WTC11 (cell line): ENCODE measurements around the gene DEDD2.

Source experiments
- JUN ChIP-seq: sonication (generic); formaldehyde crosslinking; IDR thresholded peaks from 2 replicates; pipeline ENCODE4 v1.8.0; 2023; ENCODE audit warnings: mild to moderate bottlenecking, missing genetic modification reagents
- NFYB ChIP-seq: sonication (generic); formaldehyde crosslinking; conservative IDR thresholded peaks from 2 replicates; pipeline ENCODE4 v1.8.0; 2022; ENCODE audit warnings: low read depth, missing genetic modification reagents
- SP1 ChIP-seq: sonication (generic); formaldehyde crosslinking; conservative IDR thresholded peaks from 2 replicates; pipeline ENCODE4 v1.8.1; 2022; ENCODE audit warnings: missing genetic modification reagents
- TEAD1 ChIP-seq: sonication (generic); formaldehyde crosslinking; IDR thresholded peaks from 2 replicates; pipeline ENCODE4 v1.8.0; 2022; ENCODE audit warnings: mild to moderate bottlenecking, missing genetic modification reagents
- ZBTB21 ChIP-seq: sonication (generic); formaldehyde crosslinking; IDR thresholded peaks from 2 replicates; pipeline ENCODE4 v1.8.1; 2023; ENCODE audit warnings: mild to moderate bottlenecking, missing genetic modification reagents, borderline replicate concordance
- TF ChIP-seq, protein P1 (sequence below): fragments of 250-450 bp; sonication (Bioruptor Pico); IDR thresholded peaks from 2 replicates; pipeline ENCODE4 v1.9.0; 2021; ENCODE audit warnings: mild to moderate bottlenecking
- TF ChIP-seq, protein P2 (sequence below): sonication (generic); formaldehyde crosslinking; IDR thresholded peaks from 2 replicates; pipeline ENCODE4 v1.8.1; 2023; ENCODE audit warnings: mild to moderate bottlenecking, missing genetic modification reagents
- TF ChIP-seq, protein P3 (sequence below): fragments of 200-600 bp; IDR thresholded peaks from 2 replicates; pipeline ENCODE4 v1.8.0; 2022; ENCODE audit warnings: antibody characterized with exemption
- TF ChIP-seq, protein P4 (sequence below): sonication (generic); formaldehyde crosslinking; IDR thresholded peaks from 2 replicates; pipeline ENCODE4 v1.8.0; 2022; ENCODE audit warnings: mild to moderate bottlenecking, missing genetic modification reagents
- TF ChIP-seq, protein P5 (sequence below): sonication (generic); formaldehyde crosslinking; IDR thresholded peaks from 2 replicates; pipeline ENCODE4 v1.8.1; 2023; ENCODE audit warnings: mild to moderate bottlenecking, missing genetic modification reagents, borderline replicate concordance
- TF ChIP-seq, protein P6 (sequence below): fragments of 250-450 bp; sonication (Bioruptor Pico); IDR thresholded peaks from 2 replicates; pipeline ENCODE4 v1.9.0; 2021; ENCODE audit warnings: mild to moderate bottlenecking

DNA sequence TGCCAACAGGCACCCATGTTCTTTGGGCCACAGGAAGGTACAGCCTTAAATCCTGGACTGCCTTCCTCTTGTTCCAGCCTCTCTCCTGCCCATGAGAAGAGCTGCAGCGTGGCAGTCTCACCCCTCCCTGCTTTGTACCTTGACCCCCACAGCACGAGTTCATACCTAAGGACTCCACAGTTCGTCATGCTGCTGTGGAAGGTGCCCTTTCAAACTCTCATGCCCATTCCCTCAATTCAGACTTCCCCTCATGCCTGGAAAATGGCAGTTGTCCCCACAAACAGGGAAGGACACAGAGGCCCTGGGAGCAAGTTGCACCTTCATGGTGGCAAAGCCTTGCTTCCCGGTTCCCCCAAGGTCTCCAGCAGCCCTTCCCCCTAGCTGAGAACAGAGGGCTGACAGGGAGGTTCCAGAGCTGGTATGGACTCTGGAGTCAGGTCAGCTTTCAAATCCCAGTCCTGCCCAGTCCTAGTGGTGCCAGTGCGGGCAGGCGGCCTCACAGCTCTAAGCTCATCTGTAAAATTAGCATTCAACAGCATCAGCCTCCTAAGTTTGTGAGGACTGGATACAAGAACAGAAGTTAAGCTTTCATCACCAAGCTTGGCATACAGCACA, 16.3 kb upstream of the DEDD2 start:
- TF ChIP-seq, protein P1, sequence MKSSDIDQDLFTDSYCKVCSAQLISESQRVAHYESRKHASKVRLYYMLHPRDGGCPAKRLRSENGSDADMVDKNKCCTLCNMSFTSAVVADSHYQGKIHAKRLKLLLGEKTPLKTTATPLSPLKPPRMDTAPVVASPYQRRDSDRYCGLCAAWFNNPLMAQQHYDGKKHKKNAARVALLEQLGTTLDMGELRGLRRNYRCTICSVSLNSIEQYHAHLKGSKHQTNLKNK (CRISPR knock-in tag): no peak
- TF ChIP-seq, protein P2, sequence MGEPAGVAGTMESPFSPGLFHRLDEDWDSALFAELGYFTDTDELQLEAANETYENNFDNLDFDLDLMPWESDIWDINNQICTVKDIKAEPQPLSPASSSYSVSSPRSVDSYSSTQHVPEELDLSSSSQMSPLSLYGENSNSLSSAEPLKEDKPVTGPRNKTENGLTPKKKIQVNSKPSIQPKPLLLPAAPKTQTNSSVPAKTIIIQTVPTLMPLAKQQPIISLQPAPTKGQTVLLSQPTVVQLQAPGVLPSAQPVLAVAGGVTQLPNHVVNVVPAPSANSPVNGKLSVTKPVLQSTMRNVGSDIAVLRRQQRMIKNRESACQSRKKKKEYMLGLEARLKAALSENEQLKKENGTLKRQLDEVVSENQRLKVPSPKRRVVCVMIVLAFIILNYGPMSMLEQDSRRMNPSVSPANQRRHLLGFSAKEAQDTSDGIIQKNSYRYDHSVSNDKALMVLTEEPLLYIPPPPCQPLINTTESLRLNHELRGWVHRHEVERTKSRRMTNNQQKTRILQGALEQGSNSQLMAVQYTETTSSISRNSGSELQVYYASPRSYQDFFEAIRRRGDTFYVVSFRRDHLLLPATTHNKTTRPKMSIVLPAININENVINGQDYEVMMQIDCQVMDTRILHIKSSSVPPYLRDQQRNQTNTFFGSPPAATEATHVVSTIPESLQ: no peak
- no peak for TF ChIP-seq ZBTB21 (CRISPR knock-in tag)
- TF ChIP-seq, protein P3, sequence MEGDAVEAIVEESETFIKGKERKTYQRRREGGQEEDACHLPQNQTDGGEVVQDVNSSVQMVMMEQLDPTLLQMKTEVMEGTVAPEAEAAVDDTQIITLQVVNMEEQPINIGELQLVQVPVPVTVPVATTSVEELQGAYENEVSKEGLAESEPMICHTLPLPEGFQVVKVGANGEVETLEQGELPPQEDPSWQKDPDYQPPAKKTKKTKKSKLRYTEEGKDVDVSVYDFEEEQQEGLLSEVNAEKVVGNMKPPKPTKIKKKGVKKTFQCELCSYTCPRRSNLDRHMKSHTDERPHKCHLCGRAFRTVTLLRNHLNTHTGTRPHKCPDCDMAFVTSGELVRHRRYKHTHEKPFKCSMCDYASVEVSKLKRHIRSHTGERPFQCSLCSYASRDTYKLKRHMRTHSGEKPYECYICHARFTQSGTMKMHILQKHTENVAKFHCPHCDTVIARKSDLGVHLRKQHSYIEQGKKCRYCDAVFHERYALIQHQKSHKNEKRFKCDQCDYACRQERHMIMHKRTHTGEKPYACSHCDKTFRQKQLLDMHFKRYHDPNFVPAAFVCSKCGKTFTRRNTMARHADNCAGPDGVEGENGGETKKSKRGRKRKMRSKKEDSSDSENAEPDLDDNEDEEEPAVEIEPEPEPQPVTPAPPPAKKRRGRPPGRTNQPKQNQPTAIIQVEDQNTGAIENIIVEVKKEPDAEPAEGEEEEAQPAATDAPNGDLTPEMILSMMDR: no peak
- TF ChIP-seq, protein P4, sequence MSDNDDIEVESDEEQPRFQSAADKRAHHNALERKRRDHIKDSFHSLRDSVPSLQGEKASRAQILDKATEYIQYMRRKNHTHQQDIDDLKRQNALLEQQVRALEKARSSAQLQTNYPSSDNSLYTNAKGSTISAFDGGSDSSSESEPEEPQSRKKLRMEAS (CRISPR knock-in tag): no peak
- TF ChIP-seq, protein P5, sequence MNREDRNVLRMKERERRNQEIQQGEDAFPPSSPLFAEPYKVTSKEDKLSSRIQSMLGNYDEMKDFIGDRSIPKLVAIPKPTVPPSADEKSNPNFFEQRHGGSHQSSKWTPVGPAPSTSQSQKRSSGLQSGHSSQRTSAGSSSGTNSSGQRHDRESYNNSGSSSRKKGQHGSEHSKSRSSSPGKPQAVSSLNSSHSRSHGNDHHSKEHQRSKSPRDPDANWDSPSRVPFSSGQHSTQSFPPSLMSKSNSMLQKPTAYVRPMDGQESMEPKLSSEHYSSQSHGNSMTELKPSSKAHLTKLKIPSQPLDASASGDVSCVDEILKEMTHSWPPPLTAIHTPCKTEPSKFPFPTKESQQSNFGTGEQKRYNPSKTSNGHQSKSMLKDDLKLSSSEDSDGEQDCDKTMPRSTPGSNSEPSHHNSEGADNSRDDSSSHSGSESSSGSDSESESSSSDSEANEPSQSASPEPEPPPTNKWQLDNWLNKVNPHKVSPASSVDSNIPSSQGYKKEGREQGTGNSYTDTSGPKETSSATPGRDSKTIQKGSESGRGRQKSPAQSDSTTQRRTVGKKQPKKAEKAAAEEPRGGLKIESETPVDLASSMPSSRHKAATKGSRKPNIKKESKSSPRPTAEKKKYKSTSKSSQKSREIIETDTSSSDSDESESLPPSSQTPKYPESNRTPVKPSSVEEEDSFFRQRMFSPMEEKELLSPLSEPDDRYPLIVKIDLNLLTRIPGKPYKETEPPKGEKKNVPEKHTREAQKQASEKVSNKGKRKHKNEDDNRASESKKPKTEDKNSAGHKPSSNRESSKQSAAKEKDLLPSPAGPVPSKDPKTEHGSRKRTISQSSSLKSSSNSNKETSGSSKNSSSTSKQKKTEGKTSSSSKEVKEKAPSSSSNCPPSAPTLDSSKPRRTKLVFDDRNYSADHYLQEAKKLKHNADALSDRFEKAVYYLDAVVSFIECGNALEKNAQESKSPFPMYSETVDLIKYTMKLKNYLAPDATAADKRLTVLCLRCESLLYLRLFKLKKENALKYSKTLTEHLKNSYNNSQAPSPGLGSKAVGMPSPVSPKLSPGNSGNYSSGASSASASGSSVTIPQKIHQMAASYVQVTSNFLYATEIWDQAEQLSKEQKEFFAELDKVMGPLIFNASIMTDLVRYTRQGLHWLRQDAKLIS: no peak
- no peak for TF ChIP-seq TEAD1 (CRISPR knock-in tag)
- no peak for TF ChIP-seq JUN (CRISPR knock-in tag)
- TF ChIP-seq NFYB (CRISPR knock-in tag): no peak
- TF ChIP-seq, protein P6, sequence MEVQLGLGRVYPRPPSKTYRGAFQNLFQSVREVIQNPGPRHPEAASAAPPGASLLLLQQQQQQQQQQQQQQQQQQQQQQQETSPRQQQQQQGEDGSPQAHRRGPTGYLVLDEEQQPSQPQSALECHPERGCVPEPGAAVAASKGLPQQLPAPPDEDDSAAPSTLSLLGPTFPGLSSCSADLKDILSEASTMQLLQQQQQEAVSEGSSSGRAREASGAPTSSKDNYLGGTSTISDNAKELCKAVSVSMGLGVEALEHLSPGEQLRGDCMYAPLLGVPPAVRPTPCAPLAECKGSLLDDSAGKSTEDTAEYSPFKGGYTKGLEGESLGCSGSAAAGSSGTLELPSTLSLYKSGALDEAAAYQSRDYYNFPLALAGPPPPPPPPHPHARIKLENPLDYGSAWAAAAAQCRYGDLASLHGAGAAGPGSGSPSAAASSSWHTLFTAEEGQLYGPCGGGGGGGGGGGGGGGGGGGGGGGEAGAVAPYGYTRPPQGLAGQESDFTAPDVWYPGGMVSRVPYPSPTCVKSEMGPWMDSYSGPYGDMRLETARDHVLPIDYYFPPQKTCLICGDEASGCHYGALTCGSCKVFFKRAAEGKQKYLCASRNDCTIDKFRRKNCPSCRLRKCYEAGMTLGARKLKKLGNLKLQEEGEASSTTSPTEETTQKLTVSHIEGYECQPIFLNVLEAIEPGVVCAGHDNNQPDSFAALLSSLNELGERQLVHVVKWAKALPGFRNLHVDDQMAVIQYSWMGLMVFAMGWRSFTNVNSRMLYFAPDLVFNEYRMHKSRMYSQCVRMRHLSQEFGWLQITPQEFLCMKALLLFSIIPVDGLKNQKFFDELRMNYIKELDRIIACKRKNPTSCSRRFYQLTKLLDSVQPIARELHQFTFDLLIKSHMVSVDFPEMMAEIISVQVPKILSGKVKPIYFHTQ (CRISPR knock-in tag): no peak
- TF ChIP-seq SP1: no peak
